NCI-H446 treated with DMSO at 0.1 percent for 48 hours (cell line): ENCODE data around the gene DNAJB4.
"Not testable (repeated sequence)": the region's sequence is repeated elsewhere in the genome, so short reads cannot be mapped to it uniquely, and the experiment has no call there.

Experiments used
- DNase-seq: peaks from one replicate; lab custom pipeline; 2025; lab: John Stamatoyannopoulos, UW

DNAJB4 gene

DNA sequence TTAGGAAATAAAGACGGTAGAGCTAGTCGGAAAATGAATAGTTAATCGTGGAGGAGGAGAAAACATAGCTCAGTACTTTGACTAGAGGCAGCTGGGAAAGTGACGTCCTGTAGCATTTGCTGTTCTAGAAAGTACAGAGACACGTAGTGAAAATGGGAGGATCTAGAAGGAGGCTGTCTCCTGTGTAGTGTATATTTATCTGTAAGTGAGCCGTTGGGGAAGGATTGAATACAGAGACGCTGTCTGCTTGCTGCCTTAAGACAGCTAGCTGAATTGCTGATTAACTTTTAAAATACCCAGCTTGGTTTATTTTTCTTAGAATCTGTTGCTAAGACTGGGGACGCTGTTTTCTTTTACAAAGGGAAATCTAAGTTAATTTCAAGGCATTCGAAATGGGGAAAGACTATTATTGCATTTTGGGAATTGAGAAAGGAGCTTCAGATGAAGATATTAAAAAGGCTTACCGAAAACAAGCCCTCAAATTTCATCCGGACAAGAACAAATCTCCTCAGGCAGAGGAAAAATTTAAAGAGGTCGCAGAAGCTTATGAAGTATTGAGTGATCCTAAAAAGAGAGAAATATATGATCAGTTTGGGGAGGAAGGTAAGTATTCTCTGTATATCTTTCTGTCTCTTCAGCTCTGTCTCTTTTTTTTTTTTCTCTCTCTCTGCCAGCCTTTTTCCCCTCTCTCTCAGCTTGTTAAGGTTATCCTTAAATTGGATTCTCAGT lies at the start of gene DNAJB4:
TSS of gene DNAJB4 (plus strand) at position 221 of the 729 bp plus-strand sequence. CDS start at position 393, 172 bp downstream.
- peak; percentile 90 for DNase-seq

- DNase-seq: no peak
These were observed 49.0 kb upstream of the DNAJB4 start for GRCh38 chr1:77955709-77956108.

DNA sequence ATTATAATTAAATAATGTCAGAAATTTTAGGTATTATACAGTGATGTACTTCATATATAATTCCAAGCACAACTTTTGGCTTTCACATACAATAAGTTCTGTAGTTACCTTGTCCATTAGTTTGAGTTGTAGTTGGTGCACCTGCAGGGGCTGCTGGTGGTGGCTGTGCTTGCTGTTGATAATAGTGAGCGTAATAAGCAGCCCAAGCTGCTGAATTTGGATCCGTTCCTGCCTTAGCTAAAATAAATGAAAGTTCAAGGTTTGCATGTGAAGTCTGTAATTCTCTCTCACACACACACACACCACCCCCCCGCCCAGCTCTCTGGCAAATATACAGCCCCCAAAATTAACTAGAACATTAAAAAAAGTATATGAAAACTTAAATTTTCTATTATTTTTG lies 48.3 kb upstream of the DNAJB4 start:
- DNase-seq: no peak

DNA sequence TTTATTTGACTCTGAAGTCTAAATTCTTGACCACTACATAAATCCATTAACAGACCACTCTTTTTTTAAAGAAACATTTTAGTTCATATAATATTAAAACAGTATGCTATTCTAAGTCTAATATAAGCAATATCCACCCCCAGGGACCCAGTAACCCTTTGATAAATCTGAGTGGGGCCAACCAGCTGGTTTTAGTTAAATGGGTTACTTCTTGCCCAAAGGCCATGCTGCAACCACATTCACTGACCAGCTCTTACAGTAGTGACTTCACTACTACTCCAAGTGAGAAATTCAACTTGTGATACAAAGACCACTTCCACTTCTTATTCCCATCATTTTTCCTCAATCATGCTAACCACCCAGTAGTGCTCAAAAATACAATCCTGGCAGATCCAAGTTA lies 46.3 kb upstream of the DNAJB4 start:
- DNase-seq: no peak

GRCh38 chr1:77958850-77959249 lies 45.9 kb upstream of the DNAJB4 start:
- DNase-seq: no peak

- no peak for DNase-seq
These were observed 43.3 kb upstream of the DNAJB4 start for GRCh38 chr1:77961392-77961791.

GRCh38 chr1:77966291-77966690 lies 38.4 kb upstream of the DNAJB4 start:
- no peak for DNase-seq

- no peak for DNase-seq
These were observed 34.5 kb upstream of the DNAJB4 start for GRCh38 chr1:77970192-77970591.

- DNase-seq: no peak
These were observed 32.7 kb upstream of the DNAJB4 start for GRCh38 chr1:77972080-77972479.

- DNase-seq: no peak
These were observed 29.4 kb upstream of the DNAJB4 start for GRCh38 chr1:77975386-77975785.

- no peak for DNase-seq
These were observed 28.8 kb upstream of the DNAJB4 start for GRCh38 chr1:77975907-77976306.

- DNase-seq: no peak
These were observed 28.2 kb upstream of the DNAJB4 start for GRCh38 chr1:77976433-77977076.

GRCh38 chr1:77977989-77978292 lies 26.8 kb upstream of the DNAJB4 start:
- no peak for DNase-seq

DNA sequence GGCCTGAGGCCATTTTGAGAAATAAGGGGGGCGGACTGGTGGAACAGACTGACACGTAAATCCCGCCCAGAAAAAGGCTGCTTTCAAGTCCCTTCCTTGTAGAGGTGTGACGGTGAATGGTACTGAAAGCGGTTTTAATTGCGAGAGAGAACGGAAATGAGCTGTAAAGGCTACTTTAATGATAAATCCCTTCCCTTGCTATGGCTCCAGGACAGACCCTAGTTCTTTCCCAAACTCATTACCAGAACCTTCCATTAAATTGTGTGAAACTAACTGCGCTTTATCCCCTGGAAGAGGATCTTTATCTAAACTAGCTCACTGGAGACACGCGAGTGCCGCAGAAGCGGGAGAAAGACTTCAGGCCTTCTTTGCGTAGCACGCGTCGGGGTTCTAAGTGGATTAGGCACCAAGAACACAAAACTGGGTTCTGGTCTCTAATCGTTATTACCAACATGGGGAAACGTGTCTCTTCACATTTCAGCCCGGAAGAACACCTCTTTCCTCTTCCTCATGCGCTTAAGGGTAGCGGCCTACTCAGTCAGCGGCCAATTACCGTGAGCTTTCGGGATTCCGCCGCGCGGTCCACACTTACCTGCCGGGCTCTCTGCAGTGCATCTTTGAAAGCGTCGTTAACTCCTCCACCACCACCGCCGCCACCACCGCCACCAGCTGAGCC lies 26.3 kb upstream of the DNAJB4 start:
- peak; percentile 84 for DNase-seq

DNA sequence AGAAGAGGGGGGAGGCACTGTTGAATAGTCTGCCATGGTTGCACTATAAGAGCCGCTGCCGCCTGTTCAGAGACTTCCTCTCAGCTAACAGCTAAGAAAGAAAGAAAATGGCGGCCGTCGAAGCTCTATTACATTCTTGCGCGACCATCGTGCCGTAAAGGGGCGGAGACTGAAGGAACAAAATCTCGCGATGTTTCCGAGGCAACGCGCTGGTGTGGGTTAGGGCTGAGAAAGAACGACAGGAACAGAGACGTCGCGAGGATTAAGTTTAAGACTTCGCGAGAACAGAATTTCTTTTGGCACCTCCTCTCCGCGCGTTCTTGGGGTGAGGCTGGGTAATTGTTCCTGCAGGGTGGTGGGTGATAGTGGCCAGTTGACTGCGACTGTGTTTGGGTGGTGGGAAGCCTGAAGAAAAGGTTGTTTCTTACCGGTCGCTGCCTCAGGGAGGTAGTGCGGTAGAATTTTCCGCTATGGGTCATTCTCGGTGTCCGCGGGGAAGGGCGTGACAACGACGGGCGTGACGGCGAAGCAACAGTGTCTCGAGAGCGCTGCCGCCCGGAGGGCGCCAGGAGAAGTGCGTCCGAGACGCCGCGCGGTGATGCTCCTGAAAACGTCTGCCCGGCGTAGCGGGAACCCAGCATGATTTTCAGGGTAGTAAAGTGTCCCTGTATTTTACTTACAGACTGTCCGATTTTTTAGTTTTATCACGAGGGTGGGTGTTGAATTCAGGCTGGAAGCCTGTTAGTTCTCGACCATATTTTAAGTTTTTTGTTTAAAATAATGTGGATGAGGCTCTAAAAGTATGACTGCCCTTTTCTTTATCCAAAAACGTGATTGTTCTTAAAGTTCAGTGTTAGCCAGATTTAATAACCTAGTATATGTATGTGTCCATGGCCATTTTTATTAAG lies 25.5 kb upstream of the DNAJB4 start, which contains the start of gene FUBP1:
TSS of gene FUBP1 (minus strand) at position 104 of the 908 bp plus-strand sequence. CDS start at position 36, 68 bp downstream.
- DNase-seq: peak; percentile 99

DNA sequence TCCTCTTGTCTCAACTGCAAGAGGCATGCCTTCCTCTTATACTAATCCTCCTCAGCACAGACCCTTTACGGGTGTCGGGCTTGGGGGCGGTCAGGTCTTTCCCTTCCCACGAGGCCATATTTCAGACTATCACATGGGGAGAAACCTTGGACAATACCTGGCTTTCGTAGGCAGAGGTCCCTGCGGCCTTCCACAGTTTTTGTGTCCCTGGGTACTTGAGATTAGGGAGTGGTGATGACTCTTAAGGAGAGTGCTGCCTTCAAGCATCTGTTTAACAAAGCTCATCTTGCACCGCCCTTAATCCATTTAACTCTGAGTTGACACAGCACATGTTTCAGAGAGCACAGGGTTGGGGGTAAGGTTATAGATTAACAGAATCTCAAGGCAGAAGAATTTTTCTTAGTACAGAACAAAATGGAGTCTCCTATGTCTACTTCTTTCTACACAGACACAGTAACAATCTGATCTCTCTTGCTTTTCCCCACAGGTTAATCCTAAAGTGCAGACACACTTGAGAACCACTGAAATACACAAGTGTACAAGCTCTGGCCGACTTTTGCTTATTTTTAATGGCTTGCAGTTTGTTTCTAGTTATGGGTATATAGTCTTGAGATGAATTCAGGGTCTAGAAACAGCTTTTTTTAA lies 21.3 kb upstream of the DNAJB4 start:
- DNase-seq: not testable (repeated sequence)

DNA sequence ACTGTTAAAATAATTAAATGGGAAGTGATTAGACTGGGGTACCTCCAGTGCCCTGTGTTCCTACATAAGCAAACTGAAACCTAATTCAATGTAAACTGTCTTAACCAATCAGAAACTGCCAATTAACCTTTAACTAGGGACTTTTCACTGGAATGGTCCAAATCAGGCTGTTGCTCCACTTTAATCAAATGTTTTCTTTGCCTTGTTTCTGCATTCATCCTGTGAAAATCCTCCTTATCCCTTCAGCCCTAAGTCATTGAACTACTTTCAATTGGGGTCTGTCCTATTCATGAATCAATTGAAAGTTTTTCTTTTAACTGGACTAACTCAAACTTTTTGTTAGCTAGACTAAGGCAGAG lies 20.8 kb upstream of the DNAJB4 start:
- no peak for DNase-seq

GRCh38 chr1:77984629-77985028 lies 20.1 kb upstream of the DNAJB4 start:
- no peak for DNase-seq

DNA sequence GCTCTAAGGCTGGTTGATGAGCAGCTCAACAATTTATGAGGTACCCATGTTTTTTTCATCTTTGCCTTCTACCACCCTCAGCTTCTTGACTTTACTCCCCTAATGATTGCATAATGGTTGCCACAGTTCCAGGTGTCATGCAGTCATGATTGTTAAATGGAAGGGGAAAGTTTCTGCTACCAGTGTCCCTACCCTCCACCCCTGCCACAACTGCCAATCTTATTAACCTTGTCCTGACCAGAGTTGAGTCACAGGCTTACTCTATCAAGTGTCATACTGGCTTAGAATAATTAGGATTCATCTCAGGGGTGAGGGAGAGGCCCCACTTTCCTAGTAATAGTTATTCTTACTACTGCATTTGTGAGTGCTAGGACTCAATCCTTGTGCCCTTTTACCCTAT lies 17.9 kb upstream of the DNAJB4 start:
- no peak for DNase-seq

DNA sequence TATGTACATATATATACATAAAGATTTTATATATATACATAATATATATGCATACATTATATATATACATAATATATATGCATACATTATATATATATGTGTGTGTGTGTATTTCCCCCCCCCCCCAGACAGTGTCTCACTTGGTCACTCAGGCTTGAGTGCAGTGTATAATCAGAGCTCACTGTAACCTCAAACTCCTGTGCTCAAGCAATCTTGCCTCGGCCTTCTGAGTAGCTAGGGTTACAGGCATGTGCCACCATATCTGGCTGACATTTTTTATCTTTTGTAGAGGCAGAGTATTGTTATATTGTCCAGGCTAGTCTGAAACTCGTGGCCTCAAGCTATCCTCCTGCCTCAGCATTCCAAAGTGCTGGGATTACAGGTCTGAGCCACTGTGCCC lies 16.8 kb upstream of the DNAJB4 start:
- no peak for DNase-seq

- DNase-seq: no peak
These were observed 15.0 kb upstream of the DNAJB4 start for GRCh38 chr1:77989744-77990143.
